Progenitor cell of endocrine pancreas (in vitro differentiated cells): Measurements from ENCODE around the gene APOA4. TPM values are rescaled to one million over a fixed set of nuclear protein-coding genes. Genes with fewer than 3 reads are reported as not detected.

Source experiments
- DNase-seq: peaks from one replicate; pipeline ENCODE4 v3.0.0; 2021; ENCODE audit warnings: low spot score; ENCODE audit not compliant: unreplicated experiment
- H3K27ac Mint-ChIP-seq: 2 replicates; pipeline ENCODE4 v1.8.0; 2021; ENCODE audit warnings: mild to moderate bottlenecking, moderate library complexity, mixed read lengths
- H3K27me3 Mint-ChIP-seq: 2 replicates; pipeline ENCODE4 v1.8.0; 2021; ENCODE audit warnings: mixed read lengths
- H3K36me3 Mint-ChIP-seq: 2 replicates; pipeline ENCODE4 v1.8.0; 2022; ENCODE audit warnings: mixed read lengths; ENCODE audit not compliant: insufficient read depth
- H3K4me1 Mint-ChIP-seq: 2 replicates; pipeline ENCODE4 v1.8.0; 2021; ENCODE audit warnings: low read depth, mixed read lengths
- H3K4me3 Mint-ChIP-seq: 2 replicates; pipeline ENCODE4 v1.8.0; 2021; ENCODE audit warnings: low read depth, mild to moderate bottlenecking, moderate library complexity, mixed read lengths
- H3K9me3 Mint-ChIP-seq: 2 replicates; pipeline ENCODE4 v1.8.0; 2021; ENCODE audit warnings: low read depth, mixed read lengths
- total RNA-seq: library from RNA; stranded (reverse); gene quantifications from 2 replicates; pipeline ENCODE4 v1.2.1, GENCODE V29; 2021
- TF ChIP-seq, protein P1 (sequence below): fragments of 200-600 bp; sonication (generic); IDR thresholded peaks from one replicate; pipeline ENCODE4 v1.5.0; 2021; ENCODE audit warnings: antibody characterized with exemption, mild to moderate bottlenecking; ENCODE audit not compliant: unreplicated experiment

Gene APOA4
- total RNA-seq, 1 donor from 2014 or later = not detected

DNA sequence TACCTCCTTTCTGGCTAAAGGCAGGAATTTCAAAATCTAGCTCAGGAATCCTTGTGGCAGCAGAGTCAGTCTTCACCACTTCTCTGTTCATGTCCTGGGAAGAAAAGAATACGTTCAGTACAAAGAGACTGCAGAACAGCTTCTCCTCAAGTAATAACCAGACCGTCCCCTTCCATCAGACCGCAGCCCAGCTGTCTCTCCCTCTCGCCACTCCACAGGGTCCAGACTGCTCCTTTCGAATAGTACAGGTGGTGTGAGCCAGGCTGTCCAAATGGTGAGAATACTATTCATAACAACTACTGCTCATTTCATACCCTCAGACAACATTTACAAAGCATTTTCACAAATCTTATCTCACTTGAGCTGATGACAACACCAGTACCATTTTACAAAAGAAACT lies 36.1 kb downstream of the APOA4 start:
- peaks cover 24% of the 10 kb centered on the region for H3K36me3 Mint-ChIP-seq
- peaks cover 9% of the 10 kb centered on the region for H3K27me3 Mint-ChIP-seq
- peak overlapping the region; percentile 98 for H3K4me3 Mint-ChIP-seq
- peaks cover 14% of the 10 kb centered on the region for H3K4me1 Mint-ChIP-seq
- peak overlapping the region; percentile 79 for H3K27ac Mint-ChIP-seq
- TF ChIP-seq, protein P1, sequence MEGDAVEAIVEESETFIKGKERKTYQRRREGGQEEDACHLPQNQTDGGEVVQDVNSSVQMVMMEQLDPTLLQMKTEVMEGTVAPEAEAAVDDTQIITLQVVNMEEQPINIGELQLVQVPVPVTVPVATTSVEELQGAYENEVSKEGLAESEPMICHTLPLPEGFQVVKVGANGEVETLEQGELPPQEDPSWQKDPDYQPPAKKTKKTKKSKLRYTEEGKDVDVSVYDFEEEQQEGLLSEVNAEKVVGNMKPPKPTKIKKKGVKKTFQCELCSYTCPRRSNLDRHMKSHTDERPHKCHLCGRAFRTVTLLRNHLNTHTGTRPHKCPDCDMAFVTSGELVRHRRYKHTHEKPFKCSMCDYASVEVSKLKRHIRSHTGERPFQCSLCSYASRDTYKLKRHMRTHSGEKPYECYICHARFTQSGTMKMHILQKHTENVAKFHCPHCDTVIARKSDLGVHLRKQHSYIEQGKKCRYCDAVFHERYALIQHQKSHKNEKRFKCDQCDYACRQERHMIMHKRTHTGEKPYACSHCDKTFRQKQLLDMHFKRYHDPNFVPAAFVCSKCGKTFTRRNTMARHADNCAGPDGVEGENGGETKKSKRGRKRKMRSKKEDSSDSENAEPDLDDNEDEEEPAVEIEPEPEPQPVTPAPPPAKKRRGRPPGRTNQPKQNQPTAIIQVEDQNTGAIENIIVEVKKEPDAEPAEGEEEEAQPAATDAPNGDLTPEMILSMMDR = no peak
- DNase-seq = no peak
- no peaks in the 10 kb centered on the region for H3K9me3 Mint-ChIP-seq

DNA sequence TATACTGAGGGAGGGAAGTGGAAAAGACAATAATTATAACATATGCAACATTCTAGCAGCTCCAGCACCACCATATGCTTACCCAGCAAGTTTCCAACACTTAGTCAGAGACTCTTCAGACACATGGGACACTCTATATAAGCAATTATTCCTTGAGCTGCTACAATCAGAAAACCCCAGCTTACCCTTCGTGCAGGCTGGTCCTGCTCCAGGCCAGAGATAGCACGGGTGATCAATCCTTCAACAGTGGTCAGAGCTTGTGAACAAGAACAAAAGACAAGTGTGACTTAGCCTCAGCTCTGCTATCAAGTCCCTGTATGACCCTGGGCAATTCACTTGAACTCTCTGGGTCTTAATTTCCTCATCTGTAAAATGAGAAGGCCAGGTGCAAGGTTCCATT lies 36.8 kb downstream of the APOA4 start:
- H3K27me3 Mint-ChIP-seq = peaks cover 9% of the 10 kb centered on the region
- no peak for DNase-seq
- peaks cover 26% of the 10 kb centered on the region for H3K36me3 Mint-ChIP-seq
- H3K9me3 Mint-ChIP-seq = no peaks in the 10 kb centered on the region
- peak overlapping the region; percentile 98 for H3K4me3 Mint-ChIP-seq
- TF ChIP-seq, protein P1 = no peak
- H3K4me1 Mint-ChIP-seq = peaks cover 14% of the 10 kb centered on the region
- H3K27ac Mint-ChIP-seq = no peak overlapping the region

DNA sequence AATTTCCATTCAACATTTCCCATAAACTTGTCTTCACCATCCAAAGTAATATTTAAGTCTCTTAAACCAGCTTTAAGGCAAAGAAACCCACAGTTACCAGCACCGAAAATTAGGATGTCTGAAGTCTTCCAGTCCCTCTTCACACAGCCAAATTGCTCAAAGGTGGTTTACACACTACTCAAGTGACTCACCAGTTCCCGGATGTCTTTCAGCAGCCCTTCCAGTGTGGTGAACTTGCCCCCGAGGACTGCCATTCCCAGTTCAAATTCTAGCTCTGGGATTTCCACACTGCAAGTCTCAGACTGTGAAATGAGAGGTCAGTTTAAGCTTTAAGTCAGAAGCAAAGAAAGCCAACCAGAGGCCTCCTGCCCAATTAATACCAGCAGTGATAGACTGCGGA lies 40.4 kb downstream of the APOA4 start:
- no peak for DNase-seq
- Mint-ChIP-seq H3K27me3 (no peaks in the 10 kb centered on the region), H3K4me3 (no peak overlapping the region), H3K36me3 (peaks cover 47% of the 10 kb centered on the region), H3K27ac (no peak overlapping the region), H3K4me1 (peaks cover 12% of the 10 kb centered on the region), H3K9me3 (no peaks in the 10 kb centered on the region)
- TF ChIP-seq, protein P1 = no peak

DNA sequence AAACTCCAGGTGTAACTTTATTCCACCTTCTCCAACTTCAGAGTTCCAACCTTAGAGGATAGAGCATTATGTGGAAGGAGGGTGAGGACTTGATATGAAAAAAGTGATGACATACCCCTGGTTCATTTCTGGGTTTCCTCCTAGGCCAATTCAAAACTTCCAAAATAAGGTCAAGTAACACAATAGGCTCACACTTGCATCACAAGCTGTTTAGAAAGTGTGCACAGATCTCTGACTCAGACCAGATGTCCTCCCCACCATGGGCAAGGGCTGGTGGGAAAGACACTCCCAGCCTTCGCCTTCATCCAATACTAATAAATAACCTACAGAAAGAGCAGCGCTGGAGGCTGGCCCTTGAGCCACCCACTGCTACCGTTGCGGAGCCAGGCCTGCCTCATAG lies 44.5 kb downstream of the APOA4 start:
- H3K4me1 Mint-ChIP-seq = peaks cover 8% of the 10 kb centered on the region
- peak overlapping the region; percentile 16 for H3K27ac Mint-ChIP-seq
- no peak overlapping the region for H3K4me3 Mint-ChIP-seq
- no peaks in the 10 kb centered on the region for H3K27me3 Mint-ChIP-seq
- TF ChIP-seq, protein P1 = no peak
- no peak for DNase-seq
- H3K9me3 Mint-ChIP-seq = no peaks in the 10 kb centered on the region
- peaks cover 40% of the 10 kb centered on the region for H3K36me3 Mint-ChIP-seq

DNA sequence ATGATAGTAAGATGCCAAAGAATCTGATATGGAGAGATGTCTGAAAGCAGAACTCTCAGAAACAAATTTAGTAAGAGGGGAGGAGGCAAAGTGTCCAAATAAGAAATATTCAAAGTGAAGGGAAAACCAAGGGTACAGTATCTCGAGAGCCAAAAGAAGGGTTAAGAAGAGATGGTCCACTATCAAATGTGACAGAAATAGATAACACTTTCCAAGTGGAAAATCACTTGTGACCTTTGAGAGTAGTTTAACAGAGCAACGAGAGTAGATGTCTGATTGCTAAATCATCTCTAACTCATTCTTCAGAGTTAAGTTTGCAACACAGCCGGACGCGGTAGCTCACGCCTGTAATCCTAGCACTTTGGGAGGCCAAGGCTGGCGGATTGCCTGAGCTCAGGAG lies 46.0 kb downstream of the APOA4 start:
- H3K4me3 Mint-ChIP-seq = no peak overlapping the region
- H3K9me3 Mint-ChIP-seq = no peaks in the 10 kb centered on the region
- H3K27me3 Mint-ChIP-seq = no peaks in the 10 kb centered on the region
- H3K36me3 Mint-ChIP-seq = peaks cover 31% of the 10 kb centered on the region
- DNase-seq = no peak
- peak overlapping the region; percentile 1 for H3K27ac Mint-ChIP-seq
- peaks cover 14% of the 10 kb centered on the region for H3K4me1 Mint-ChIP-seq
- TF ChIP-seq, protein P1 = no peak
